Measurements from ENCODE around the gene MAPK10. TPM values are rescaled to one million over a fixed set of nuclear protein-coding genes. Genes with fewer than 3 reads are reported as not detected.

MAPK10 gene
- total and polyA plus RNA-seq, 10 of the 15 experiments (the other 5 are each of a cell fraction or from before 2014, with no cell fraction given) = 1.1 to 4.2 (median 2.4) TPM

DNA sequence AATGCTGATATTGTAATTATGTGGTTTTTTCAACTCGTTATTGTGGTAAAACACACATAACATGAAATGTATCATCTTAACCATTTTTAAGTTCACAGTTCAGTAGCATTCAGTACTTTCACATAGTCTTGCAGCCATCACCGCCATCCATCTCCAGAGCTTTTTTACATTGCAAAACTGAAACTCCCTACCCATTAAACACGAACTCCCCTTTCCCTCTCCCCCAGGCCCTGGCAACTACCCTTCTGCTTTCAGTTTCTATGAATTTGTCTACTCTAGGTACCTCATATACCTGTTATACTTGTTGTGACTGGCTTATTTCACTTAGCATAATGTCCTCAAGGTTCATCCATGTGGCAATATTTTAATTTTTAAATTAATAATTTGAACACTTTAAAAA lies 380.6 kb downstream of the MAPK10 start:
- ChIA-PET RAD21 (ENCODE audit: unreplicated experiment) (no interaction called here), POLR2A (no interaction called here), SMC1A (ENCODE audit: uncharacterized antibody, unreplicated experiment) (no interaction called here), CTCF (interaction anchor here (2.7 kb wide), 1 partner anchor 10 kb away, joined by 11 read pairs; no protein-coding TSS in a partner anchor)
- no peak overlapping the region for H3K9ac ChIP-seq (ENCODE audit: control insufficient read depth, insufficient read depth, low read length)
- H4K20me1 ChIP-seq (ENCODE audit: control insufficient read depth, insufficient read depth) = no peaks in the 10 kb centered on the region
- H3K4me3 ChIP-seq = no peak overlapping the region
- intact Hi-C loops (cut with micrococcal nuclease; ENCODE audit: unreplicated experiment) (no loop called here), in situ Hi-C loops (cut with MboI) (loop anchor here (10.0 kb wide), 1 partner anchor 224 kb away; no protein-coding TSS in a partner anchor)
- H3K4me2 ChIP-seq (ENCODE audit: control insufficient read depth, insufficient read depth) = no peak overlapping the region; the same call in 1 of the 2 replicates
- FAIRE-seq (no peak), DNase-seq (ENCODE audit: low read depth, low spot score) (peak; percentile 30), ATAC-seq (peak; percentile 92)
- no peak overlapping the region for H3K27ac ChIP-seq (ENCODE audit: control insufficient read depth, insufficient read depth)
- no peaks in the 10 kb centered on the region; a peak in 1 of 4 replicates for H3K27me3 ChIP-seq (replicated peaks in 1 of 2; ENCODE audit: control insufficient read depth in 2 of 2, insufficient read depth in 2 of 2, low read length in 1 of 2)
- no peaks in the 10 kb centered on the region for H3K4me1 ChIP-seq (ENCODE audit: control insufficient read depth, insufficient read depth, low read length)
- BruUV-seq (replicated peaks) = no TSS peak
- WGBS (ENCODE audit: insufficient coverage, insufficient replicate concordance, low lambda C conversion rate, missing lambda C conversion rate) = 3% methylated on average over 3 of the region's 3 CpGs
- peak; percentile 35 for TF ChIP-seq RUNX3 (IDR thresholded peaks at IDR 0.05; ENCODE audit: low read length)
- no peak for TF ChIP-seq HCFC1 (IDR thresholded peaks at IDR 0.05; ENCODE audit: low read length)
- H3K36me3 ChIP-seq (ENCODE audit: control insufficient read depth in 2 of 2, insufficient read depth in 2 of 2, low read length in 1 of 2) = no peaks in the 10 kb centered on the region
- no peaks in the 10 kb centered on the region for H3K79me2 ChIP-seq (ENCODE audit: control insufficient read depth, insufficient read depth, low read length)
- no peak overlapping the region for H2AFZ ChIP-seq (ENCODE audit: control insufficient read depth, low read depth, low read length)
- H3K9me3 ChIP-seq (replicated peaks; ENCODE audit: control insufficient read depth, insufficient read depth, low read length) = no peaks in the 10 kb centered on the region

DNA sequence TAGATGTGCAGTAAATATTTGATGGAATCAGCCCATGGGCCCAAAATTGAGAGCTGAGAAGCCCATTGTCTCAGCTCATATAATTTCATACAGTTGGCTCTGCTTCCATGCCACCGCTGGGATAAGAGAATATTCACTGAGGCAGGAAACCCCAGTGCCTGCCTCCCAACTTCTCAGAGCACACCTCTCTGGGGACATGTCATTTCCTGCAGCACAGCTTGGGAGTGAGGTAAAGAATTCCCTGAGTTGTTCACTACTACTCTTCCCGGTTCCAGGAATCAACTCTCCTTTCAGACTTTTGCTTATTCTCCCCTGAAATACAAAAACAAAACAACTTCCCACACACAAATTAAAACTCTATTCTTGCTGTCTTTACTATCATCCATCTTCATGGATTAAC lies 389.3 kb downstream of the MAPK10 start:
- ChIA-PET CTCF (interaction anchor here (0.6 to 3.1 kb wide), 8 partner anchors 9 to 823 kb away, joined by 3 to 13 read pairs (median 5); no protein-coding TSS in a partner anchor), RAD21 (ENCODE audit: unreplicated experiment) (interaction anchor here (1.1 to 1.2 kb wide), 2 partner anchors 34 to 75 kb away, joined by 3 to 4 read pairs; no protein-coding TSS in a partner anchor), SMC1A (ENCODE audit: uncharacterized antibody, unreplicated experiment) (interaction anchor here (1.1 to 2.7 kb wide), 2 partner anchors 16 to 498 kb away, joined by 3 to 7 read pairs; no protein-coding TSS in a partner anchor), POLR2A (no interaction called here)
- H2AFZ ChIP-seq (ENCODE audit: control insufficient read depth, low read depth, low read length) = no peak overlapping the region
- no peak for ATAC-seq
- no peak overlapping the region for H3K9ac ChIP-seq (ENCODE audit: control insufficient read depth, insufficient read depth, low read length)
- intact Hi-C loops (cut with micrococcal nuclease; ENCODE audit: unreplicated experiment) = loop anchor here (1.0 kb wide), 1 partner anchor 213 kb away; no protein-coding TSS in a partner anchor
- H3K4me3 ChIP-seq = no peak overlapping the region
- no TSS peak for BruUV-seq (replicated peaks)
- H3K27ac ChIP-seq (ENCODE audit: control insufficient read depth, insufficient read depth) = no peak overlapping the region
- H3K4me2 ChIP-seq (ENCODE audit: control insufficient read depth, insufficient read depth) = no peak overlapping the region
- DNase-seq (ENCODE audit: low read depth, low spot score) = no peak
- no peaks in the 10 kb centered on the region for H3K36me3 ChIP-seq (ENCODE audit: control insufficient read depth in 2 of 2, insufficient read depth in 2 of 2, low read length in 1 of 2)
- FAIRE-seq = no peak
- H3K27me3 ChIP-seq (replicated peaks in 1 of 2; ENCODE audit: control insufficient read depth in 2 of 2, insufficient read depth in 2 of 2, low read length in 1 of 2) = no peaks in the 10 kb centered on the region
- H3K4me1 ChIP-seq (ENCODE audit: control insufficient read depth, insufficient read depth, low read length) = no peaks in the 10 kb centered on the region
- H3K79me2 ChIP-seq (ENCODE audit: control insufficient read depth, insufficient read depth, low read length) = no peaks in the 10 kb centered on the region
- no peaks in the 10 kb centered on the region for H4K20me1 ChIP-seq (ENCODE audit: control insufficient read depth, insufficient read depth)
- in situ Hi-C loops (cut with MboI) = loop anchor here (10.0 kb wide), 1 partner anchor 216 kb away; no protein-coding TSS in a partner anchor
- H3K9me3 ChIP-seq (replicated peaks; ENCODE audit: control insufficient read depth, insufficient read depth, low read length) = no peaks in the 10 kb centered on the region
- TF ChIP-seq EP300 (IDR thresholded peaks at IDR 0.05; ENCODE audit: borderline replicate concordance in 1 of 2, control insufficient read depth in 1 of 2, low read depth in 2 of 2, low read length in 2 of 2) = no peak
- TF ChIP-seq, protein P1, sequence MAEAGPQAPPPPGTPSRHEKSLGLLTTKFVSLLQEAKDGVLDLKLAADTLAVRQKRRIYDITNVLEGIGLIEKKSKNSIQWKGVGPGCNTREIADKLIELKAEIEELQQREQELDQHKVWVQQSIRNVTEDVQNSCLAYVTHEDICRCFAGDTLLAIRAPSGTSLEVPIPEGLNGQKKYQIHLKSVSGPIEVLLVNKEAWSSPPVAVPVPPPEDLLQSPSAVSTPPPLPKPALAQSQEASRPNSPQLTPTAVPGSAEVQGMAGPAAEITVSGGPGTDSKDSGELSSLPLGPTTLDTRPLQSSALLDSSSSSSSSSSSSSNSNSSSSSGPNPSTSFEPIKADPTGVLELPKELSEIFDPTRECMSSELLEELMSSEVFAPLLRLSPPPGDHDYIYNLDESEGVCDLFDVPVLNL (IDR thresholded peaks at IDR 0.05; ENCODE audit: low read depth, low read length) = no peak
- no peak for TF ChIP-seq IKZF1 (conservative IDR thresholded peaks at IDR 0.05)
- TF ChIP-seq HCFC1 (IDR thresholded peaks at IDR 0.05; ENCODE audit: low read length) = no peak
- 37% methylated on average over 2 of the region's 2 CpGs for WGBS (ENCODE audit: insufficient coverage, insufficient replicate concordance, low lambda C conversion rate, missing lambda C conversion rate)

All from GM12878 (cell line).